ENCODE measurements around the gene CASP10.
A peak's percentile ranks its signal among the peaks of the same experiment; 100 is the strongest.
"Not testable (repeated sequence)": the region's sequence is repeated elsewhere in the genome, so short reads cannot be mapped to it uniquely, and the experiment has no call there.

Gene CASP10

GRCh38 chr2:201148434-201148990, 34.4 kb upstream of the CASP10 start:
- Histone ChIP-seq H3K27ac (ENCODE audit: low read depth, low read length) (peak overlapping the region; percentile 100), H3K36me3 (ENCODE audit: insufficient read depth, low read length) (peaks cover 7% of the 10 kb centered on the region), H3K4me1 (ENCODE audit: control insufficient read depth, insufficient read depth, low read length, unreplicated experiment) (peaks cover 50% of the 10 kb centered on the region), H2AFZ (ENCODE audit: low read length, unreplicated experiment) (no peak overlapping the region), H3K79me2 (ENCODE audit: control insufficient read depth, insufficient read depth, low read length, unreplicated experiment) (peaks cover 12% of the 10 kb centered on the region), H3K27me3 (ENCODE audit: insufficient read depth, low read length) (no peaks in the 10 kb centered on the region), H3K4me3 (ENCODE audit: low read depth, low read length) (peak overlapping the region; percentile 61)

- Histone ChIP-seq H3K4me3 (ENCODE audit: low read depth, low read length) (peak overlapping the region; percentile 61), H3K27ac (ENCODE audit: low read depth, low read length) (peak overlapping the region; percentile 100), H3K36me3 (ENCODE audit: insufficient read depth, low read length) (peaks cover 7% of the 10 kb centered on the region), H3K27me3 (ENCODE audit: insufficient read depth, low read length) (no peaks in the 10 kb centered on the region), H2AFZ (ENCODE audit: low read length, unreplicated experiment) (no peak overlapping the region), H3K4me1 (ENCODE audit: control insufficient read depth, insufficient read depth, low read length, unreplicated experiment) (peaks cover 50% of the 10 kb centered on the region), H3K79me2 (ENCODE audit: control insufficient read depth, insufficient read depth, low read length, unreplicated experiment) (peaks cover 12% of the 10 kb centered on the region)
Measured at GRCh38 chr2:201149064-201149820, 33.7 kb upstream of the CASP10 start.

GRCh38 chr2:201149821-201150165, 33.1 kb upstream of the CASP10 start:
- Histone ChIP-seq H3K4me1 (ENCODE audit: control insufficient read depth, insufficient read depth, low read length, unreplicated experiment) (peaks cover 50% of the 10 kb centered on the region), H3K4me3 (ENCODE audit: low read depth, low read length) (peak overlapping the region; percentile 61), H3K79me2 (ENCODE audit: control insufficient read depth, insufficient read depth, low read length, unreplicated experiment) (peaks cover 18% of the 10 kb centered on the region), H3K27ac (ENCODE audit: low read depth, low read length) (peak overlapping the region; percentile 100), H3K36me3 (ENCODE audit: insufficient read depth, low read length) (peaks cover 12% of the 10 kb centered on the region)
- not testable (repeated sequence) for H2AFZ ChIP-seq (ENCODE audit: low read length, unreplicated experiment); H3K27me3 ChIP-seq (ENCODE audit: insufficient read depth, low read length)

DNA sequence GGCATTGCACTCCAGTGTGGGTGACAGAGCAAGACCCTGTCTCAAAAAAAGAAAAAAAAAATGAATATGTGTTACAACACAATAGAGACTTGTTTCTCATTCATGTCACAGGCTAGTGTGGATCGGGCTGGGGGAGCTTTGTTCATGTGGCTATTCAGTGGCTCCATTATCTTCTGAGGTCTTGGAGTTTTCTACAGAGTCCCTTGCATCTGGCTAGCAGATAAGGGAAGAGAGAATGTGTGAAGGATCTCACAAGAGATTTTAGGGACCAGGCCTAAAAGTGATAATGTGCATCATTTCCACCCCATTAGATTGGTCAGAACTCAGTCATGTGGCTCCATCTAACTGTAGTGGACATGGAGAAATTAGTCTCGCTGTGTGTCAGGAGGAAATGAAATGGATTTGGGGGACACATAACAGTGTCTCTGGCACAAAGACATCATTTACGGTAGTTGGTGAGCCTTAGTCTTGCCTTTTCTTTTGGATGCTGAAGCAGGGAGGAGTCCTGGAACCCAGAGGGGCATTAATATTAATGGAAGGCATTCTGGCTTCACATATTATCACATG, 32.4 kb upstream of the CASP10 start:
- peak overlapping the region; percentile 100 for H3K27ac ChIP-seq (ENCODE audit: low read depth, low read length)
- no peaks in the 10 kb centered on the region for H3K27me3 ChIP-seq (ENCODE audit: insufficient read depth, low read length)
- H3K36me3 ChIP-seq (ENCODE audit: insufficient read depth, low read length) = peaks cover 14% of the 10 kb centered on the region
- peaks cover 19% of the 10 kb centered on the region for H3K79me2 ChIP-seq (ENCODE audit: control insufficient read depth, insufficient read depth, low read length, unreplicated experiment)
- no peak overlapping the region for H2AFZ ChIP-seq (ENCODE audit: low read length, unreplicated experiment)
- peaks cover 50% of the 10 kb centered on the region for H3K4me1 ChIP-seq (ENCODE audit: control insufficient read depth, insufficient read depth, low read length, unreplicated experiment)
- peak overlapping the region; percentile 48 for H3K4me3 ChIP-seq (ENCODE audit: low read depth, low read length)

- no peak overlapping the region for H2AFZ ChIP-seq (ENCODE audit: low read length, unreplicated experiment)
- peaks cover 19% of the 10 kb centered on the region for H3K79me2 ChIP-seq (ENCODE audit: control insufficient read depth, insufficient read depth, low read length, unreplicated experiment)
- H3K4me3 ChIP-seq (ENCODE audit: low read depth, low read length) = peak overlapping the region; percentile 48
- H3K36me3 ChIP-seq (ENCODE audit: insufficient read depth, low read length) = peaks cover 14% of the 10 kb centered on the region
- H3K27ac ChIP-seq (ENCODE audit: low read depth, low read length) = peak overlapping the region; percentile 100
- H3K27me3 ChIP-seq (ENCODE audit: insufficient read depth, low read length) = no peaks in the 10 kb centered on the region
- peaks cover 50% of the 10 kb centered on the region for H3K4me1 ChIP-seq (ENCODE audit: control insufficient read depth, insufficient read depth, low read length, unreplicated experiment)
Measured at GRCh38 chr2:201151127-201151981, 31.6 kb upstream of the CASP10 start.

DNA sequence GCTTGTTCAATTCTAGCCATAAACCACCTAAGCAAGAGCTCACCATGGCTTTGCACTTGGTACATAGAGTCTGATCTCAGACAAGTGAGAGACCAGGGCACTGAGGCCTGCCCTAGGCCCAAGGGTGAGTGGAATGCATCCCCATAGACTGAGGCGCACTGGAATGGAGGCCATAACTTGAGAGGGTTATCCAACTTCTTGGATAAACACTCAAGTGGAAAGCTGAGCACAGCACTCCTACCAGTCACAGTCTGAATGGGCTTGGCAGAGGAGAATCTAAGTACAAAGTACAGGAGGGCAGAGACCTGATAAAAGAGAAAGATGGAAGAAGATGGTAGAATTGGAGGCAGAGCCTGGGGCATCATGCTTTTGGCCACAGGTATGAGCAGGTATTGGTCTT, 30.4 kb upstream of the CASP10 start:
- H3K4me3 ChIP-seq (ENCODE audit: low read depth, low read length) = no peak overlapping the region
- peaks cover 52% of the 10 kb centered on the region for H3K4me1 ChIP-seq (ENCODE audit: control insufficient read depth, insufficient read depth, low read length, unreplicated experiment)
- peaks cover 14% of the 10 kb centered on the region for H3K36me3 ChIP-seq (ENCODE audit: insufficient read depth, low read length)
- peaks cover 19% of the 10 kb centered on the region for H3K79me2 ChIP-seq (ENCODE audit: control insufficient read depth, insufficient read depth, low read length, unreplicated experiment)
- no peaks in the 10 kb centered on the region for H3K27me3 ChIP-seq (ENCODE audit: insufficient read depth, low read length)
- no peak overlapping the region for H2AFZ ChIP-seq (ENCODE audit: low read length, unreplicated experiment)
- peak overlapping the region; percentile 100 for H3K27ac ChIP-seq (ENCODE audit: low read depth, low read length)

DNA sequence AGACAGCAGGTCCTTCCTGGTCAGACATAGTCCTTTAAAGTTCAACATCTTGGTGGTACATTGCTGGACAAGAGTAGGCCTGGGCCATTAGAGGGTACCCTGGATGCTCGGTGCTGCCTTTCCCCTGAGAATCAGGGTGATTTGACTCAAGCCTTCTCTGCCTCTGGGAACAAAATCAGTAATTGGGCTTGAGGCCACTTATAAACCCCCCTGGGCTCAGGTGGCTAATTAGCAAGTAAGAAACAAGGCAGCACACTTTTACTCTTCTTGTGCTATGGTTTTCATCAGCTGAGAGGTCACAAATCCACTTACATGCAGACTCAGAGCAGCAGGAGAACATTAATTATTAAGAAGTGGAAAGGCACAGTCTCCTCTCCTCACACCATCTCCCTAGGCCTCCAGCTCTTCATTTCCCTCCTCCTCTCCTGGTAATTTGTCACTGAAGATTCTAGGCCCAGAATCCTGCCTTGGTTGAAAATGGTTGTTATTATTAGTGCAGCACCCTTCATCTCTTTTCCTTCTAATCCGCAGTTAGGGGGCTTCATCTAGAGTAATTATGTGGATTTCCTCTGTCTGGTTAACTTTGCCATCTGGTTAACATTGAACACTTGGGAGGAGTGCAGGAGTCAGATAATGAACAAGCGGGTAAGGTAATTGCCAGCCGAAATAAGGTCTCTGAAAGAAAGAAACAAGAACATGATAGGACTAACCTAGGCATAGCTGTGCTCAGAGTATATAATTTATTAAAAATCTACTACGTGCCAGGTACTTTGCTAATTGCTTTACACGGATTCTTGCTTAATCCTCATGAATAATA, 29.7 kb upstream of the CASP10 start:
- H3K79me2 ChIP-seq (ENCODE audit: control insufficient read depth, insufficient read depth, low read length, unreplicated experiment) = peaks cover 19% of the 10 kb centered on the region
- H2AFZ ChIP-seq (ENCODE audit: low read length, unreplicated experiment) = no peak overlapping the region
- no peaks in the 10 kb centered on the region for H3K27me3 ChIP-seq (ENCODE audit: insufficient read depth, low read length)
- H3K27ac ChIP-seq (ENCODE audit: low read depth, low read length) = peak overlapping the region; percentile 100
- peaks cover 58% of the 10 kb centered on the region for H3K4me1 ChIP-seq (ENCODE audit: control insufficient read depth, insufficient read depth, low read length, unreplicated experiment)
- H3K4me3 ChIP-seq (ENCODE audit: low read depth, low read length) = no peak overlapping the region
- peaks cover 14% of the 10 kb centered on the region for H3K36me3 ChIP-seq (ENCODE audit: insufficient read depth, low read length)

- no peak overlapping the region for H2AFZ ChIP-seq (ENCODE audit: low read length, unreplicated experiment)
- peaks cover 47% of the 10 kb centered on the region for H3K4me1 ChIP-seq (ENCODE audit: control insufficient read depth, insufficient read depth, low read length, unreplicated experiment)
- H3K4me3 ChIP-seq (ENCODE audit: low read depth, low read length) = no peak overlapping the region
- H3K27me3 ChIP-seq (ENCODE audit: insufficient read depth, low read length) = no peaks in the 10 kb centered on the region
- peaks cover 14% of the 10 kb centered on the region for H3K36me3 ChIP-seq (ENCODE audit: insufficient read depth, low read length)
- H3K27ac ChIP-seq (ENCODE audit: low read depth, low read length) = no peak overlapping the region; the same call in 1 of the 2 replicates
- H3K79me2 ChIP-seq (ENCODE audit: control insufficient read depth, insufficient read depth, low read length, unreplicated experiment) = peaks cover 19% of the 10 kb centered on the region
Measured at GRCh38 chr2:201154615-201155399, 28.1 kb upstream of the CASP10 start.

GRCh38 chr2:201156036-201156435, 26.9 kb upstream of the CASP10 start:
- H3K4me1 ChIP-seq (ENCODE audit: control insufficient read depth, insufficient read depth, low read length, unreplicated experiment) = peaks cover 35% of the 10 kb centered on the region
- H3K27ac ChIP-seq (ENCODE audit: low read depth, low read length) = no peak overlapping the region; the same call in 1 of the 2 replicates
- H3K36me3 ChIP-seq (ENCODE audit: insufficient read depth, low read length) = peaks cover 14% of the 10 kb centered on the region
- H3K4me3 ChIP-seq (ENCODE audit: low read depth, low read length) = no peak overlapping the region
- no peak overlapping the region for H2AFZ ChIP-seq (ENCODE audit: low read length, unreplicated experiment)
- H3K79me2 ChIP-seq (ENCODE audit: control insufficient read depth, insufficient read depth, low read length, unreplicated experiment) = peaks cover 19% of the 10 kb centered on the region
- no peaks in the 10 kb centered on the region for H3K27me3 ChIP-seq (ENCODE audit: insufficient read depth, low read length)

Measured in ACC112 (cell line).